ENCODE results near the gene METTL17. TPM values are rescaled to one million over a fixed set of nuclear protein-coding genes. Genes with fewer than 3 reads are reported as not detected.

METTL17 gene
- total and polyA plus RNA-seq, 2 of the 13 experiments (the other 11 are each of a cell fraction or from before 2014, with no cell fraction given) = 122 to 199 TPM

DNA sequence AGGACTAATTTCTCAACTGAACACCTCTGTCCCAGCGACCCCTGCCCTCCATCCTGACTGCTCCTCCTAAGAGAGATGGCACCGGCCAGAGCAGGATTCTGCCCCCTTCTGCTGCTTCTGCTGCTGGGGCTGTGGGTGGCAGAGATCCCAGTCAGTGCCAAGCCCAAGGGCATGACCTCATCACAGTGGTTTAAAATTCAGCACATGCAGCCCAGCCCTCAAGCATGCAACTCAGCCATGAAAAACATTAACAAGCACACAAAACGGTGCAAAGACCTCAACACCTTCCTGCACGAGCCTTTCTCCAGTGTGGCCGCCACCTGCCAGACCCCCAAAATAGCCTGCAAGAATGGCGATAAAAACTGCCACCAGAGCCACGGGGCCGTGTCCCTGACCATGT, 53.1 kb downstream of the METTL17 start:
- Histone ChIP-seq H3K36me3 (replicated peaks in 1 of 2; ENCODE audit: control insufficient read depth in 1 of 2, insufficient read depth in 2 of 2, low read length in 2 of 2) (no peaks in the 10 kb centered on the region), H3K4me1 (ENCODE audit: insufficient read depth, low read length) (peaks cover 75% of the 10 kb centered on the region), H3K4me2 (ENCODE audit: low read depth, low read length) (no peak overlapping the region), H3K9ac (ENCODE audit: insufficient read depth, low read depth, low read length) (no peak overlapping the region), H3K27ac (ENCODE audit: extremely low read length, insufficient read depth, low read length) (no peak overlapping the region), H2AFZ (ENCODE audit: low read length) (no peak overlapping the region), H3K27me3 (ENCODE audit: control insufficient read depth in 1 of 2, insufficient read depth in 2 of 2, low read length in 2 of 2) (no peaks in the 10 kb centered on the region), H3K79me2 (ENCODE audit: insufficient read depth, low read length) (no peaks in the 10 kb centered on the region), H4K20me1 (ENCODE audit: insufficient read depth, low read length) (no peaks in the 10 kb centered on the region), H3K4me3 (replicated peaks in 1 of 3; ENCODE audit: insufficient read depth in 1 of 3, low read depth in 2 of 3, low read length in 3 of 3) (no peak overlapping the region), H3K9me3 (ENCODE audit: low read length) (no peaks in the 10 kb centered on the region)
- 94% methylated on average over 8 of the region's 8 CpGs for WGBS (ENCODE audit: low lambda C conversion rate)
- intact Hi-C loops (cut with micrococcal nuclease; ENCODE audit: unreplicated experiment) (no loop called here), in situ Hi-C loops (cut with HindIII; ENCODE audit: extremely low pct_ligation_motif_present, low pct_unique_long_range_greater_than_20kb) (loop anchor here (5.0 kb wide), 1 partner anchor 186 kb away; no protein-coding TSS in a partner anchor)
- DNase-seq (ENCODE audit: low spot score) = no peak
- 0 out of 2 replicates have a peak, but pooled peaks have one; percentile 11 for TF ChIP-seq ZNF350 (CRISPR knock-in tag; IDR thresholded peaks at IDR 0.05; ENCODE audit: borderline replicate concordance, low read depth)
- no peak for TF ChIP-seq SIN3A (IDR thresholded peaks at IDR 0.05; ENCODE audit: borderline replicate concordance, low read depth, low read length)
- TF ChIP-seq, protein P1, sequence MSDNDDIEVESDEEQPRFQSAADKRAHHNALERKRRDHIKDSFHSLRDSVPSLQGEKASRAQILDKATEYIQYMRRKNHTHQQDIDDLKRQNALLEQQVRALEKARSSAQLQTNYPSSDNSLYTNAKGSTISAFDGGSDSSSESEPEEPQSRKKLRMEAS (IDR thresholded peaks at IDR 0.05) = peak; percentile 28; the same call in 1 of the 2 replicates
- 0 out of 2 replicates have a peak, but pooled peaks have one; percentile 12 for TF ChIP-seq UBTF (CRISPR knock-in tag; IDR thresholded peaks at IDR 0.05)
- no peak for TF ChIP-seq ZNF776 (CRISPR knock-in tag; IDR thresholded peaks at IDR 0.05)
- TF ChIP-seq, protein P2, sequence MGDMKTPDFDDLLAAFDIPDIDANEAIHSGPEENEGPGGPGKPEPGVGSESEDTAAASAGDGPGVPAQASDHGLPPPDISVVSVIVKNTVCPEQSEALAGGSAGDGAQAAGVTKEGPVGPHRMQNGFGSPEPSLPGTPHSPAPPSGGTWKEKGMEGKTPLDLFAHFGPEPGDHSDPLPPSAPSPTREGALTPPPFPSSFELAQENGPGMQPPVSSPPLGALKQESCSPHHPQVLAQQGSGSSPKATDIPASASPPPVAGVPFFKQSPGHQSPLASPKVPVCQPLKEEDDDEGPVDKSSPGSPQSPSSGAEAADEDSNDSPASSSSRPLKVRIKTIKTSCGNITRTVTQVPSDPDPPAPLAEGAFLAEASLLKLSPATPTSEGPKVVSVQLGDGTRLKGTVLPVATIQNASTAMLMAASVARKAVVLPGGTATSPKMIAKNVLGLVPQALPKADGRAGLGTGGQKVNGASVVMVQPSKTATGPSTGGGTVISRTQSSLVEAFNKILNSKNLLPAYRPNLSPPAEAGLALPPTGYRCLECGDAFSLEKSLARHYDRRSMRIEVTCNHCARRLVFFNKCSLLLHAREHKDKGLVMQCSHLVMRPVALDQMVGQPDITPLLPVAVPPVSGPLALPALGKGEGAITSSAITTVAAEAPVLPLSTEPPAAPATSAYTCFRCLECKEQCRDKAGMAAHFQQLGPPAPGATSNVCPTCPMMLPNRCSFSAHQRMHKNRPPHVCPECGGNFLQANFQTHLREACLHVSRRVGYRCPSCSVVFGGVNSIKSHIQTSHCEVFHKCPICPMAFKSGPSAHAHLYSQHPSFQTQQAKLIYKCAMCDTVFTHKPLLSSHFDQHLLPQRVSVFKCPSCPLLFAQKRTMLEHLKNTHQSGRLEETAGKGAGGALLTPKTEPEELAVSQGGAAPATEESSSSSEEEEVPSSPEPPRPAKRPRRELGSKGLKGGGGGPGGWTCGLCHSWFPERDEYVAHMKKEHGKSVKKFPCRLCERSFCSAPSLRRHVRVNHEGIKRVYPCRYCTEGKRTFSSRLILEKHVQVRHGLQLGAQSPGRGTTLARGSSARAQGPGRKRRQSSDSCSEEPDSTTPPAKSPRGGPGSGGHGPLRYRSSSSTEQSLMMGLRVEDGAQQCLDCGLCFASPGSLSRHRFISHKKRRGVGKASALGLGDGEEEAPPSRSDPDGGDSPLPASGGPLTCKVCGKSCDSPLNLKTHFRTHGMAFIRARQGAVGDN (CRISPR knock-in tag; IDR thresholded peaks at IDR 0.05) = peak; percentile 63
- TF ChIP-seq ZNF546 (CRISPR knock-in tag; conservative IDR thresholded peaks at IDR 0.05) = 0 out of 2 replicates have a peak, but pooled peaks have one; percentile 56
- 0 out of 2 replicates have a peak, but pooled peaks have one; percentile 39 for TF ChIP-seq ATF7 (IDR thresholded peaks at IDR 0.05)
- no peak for TF ChIP-seq ATF7 (CRISPR knock-in tag; IDR thresholded peaks at IDR 0.05)
- ChIA-PET POLR2A (interaction anchor here (2.0 to 2.3 kb wide), 4 partner anchors 11 to 28 kb away, joined by 7 to 18 read pairs (median 10); partner anchors contain the start of genes ARHGEF40 and NDRG2), CTCF (ENCODE audit: low intra/inter-chr PET ratio, low total read pairs) (interaction anchor here (2.2 kb wide), 1 partner anchor 28 kb away, joined by 8 read pairs; no protein-coding TSS in a partner anchor)
- FAIRE-seq = no peak
- no peak for ATAC-seq
- BruUV-seq (replicated peaks) = no TSS peak

Data from HepG2 (cell line).